B cell (primary cell): ENCODE results near the gene DISP2. TPM values are rescaled to one million over a fixed set of nuclear protein-coding genes. Genes with fewer than 3 reads are reported as not detected.

Source experiments
- ATAC-seq: fragments of 200-7000 bp; cut with Tn5 transposase; one replicate; pipeline ENCODE4 v1.10.0; 2021; ENCODE audit warnings: low read depth, mild to moderate bottlenecking, moderate number of reproducible peaks, moderate library complexity
- CTCF ChIA-PET: fragments of 350-600 bp; sonication (Branson Sonifier 250); formaldehyde crosslinking; loops from one replicate; lab custom pipeline; 2021; ENCODE audit warnings: antibody characterized with exemption, inconsistent platforms; lab: Charles Lee
- POLR2A ChIA-PET: fragments of 350-600 bp; sonication (Branson Sonifier 250); formaldehyde crosslinking; loops from one replicate; lab custom pipeline; 2021; ENCODE audit warnings: antibody characterized with exemption; lab: Charles Lee
- DNase-seq: peaks from one replicate; pipeline ENCODE4 v3.0.0; 2013
- H2AFZ ChIP-seq: 2 replicates; pipeline ENCODE4 v1.6.1; 2012; ENCODE audit warnings: mild to moderate bottlenecking, low read depth, low read length; ENCODE audit not compliant: insufficient read depth, poor library complexity, severe bottlenecking
- H3K27ac ChIP-seq, 2 donors: 1 replicate in 1 of 2; 2 replicates in 1 of 2; pipeline ENCODE4 v1.5.1; 2012 to 2013; ENCODE audit warnings: low read length in 2 of 2, mild to moderate bottlenecking in 2 of 2, moderate library complexity in 1 of 2
- H3K27me3 ChIP-seq, 4 experiments: fragments of 200-600 bp in 1 of 4; sonication (generic) in 1 of 4; replicated peaks in 1 of 4; 1 replicate in 2 of 4; 2 replicates in 2 of 4; pipeline versions ENCODE4 v1.6.1 to v1.7.0; 2013 to 2016; ENCODE audit warnings: low read length in 3 of 4, mild to moderate bottlenecking in 2 of 4, mixed read lengths in 1 of 4, moderate library complexity in 1 of 4; ENCODE audit not compliant: insufficient read depth in 4 of 4, control insufficient read depth in 3 of 4; ENCODE audit errors: control extremely low read depth in 1 of 4
- H3K36me3 ChIP-seq, 2 experiments: replicated peaks in 1 of 2; 1 replicate in 1 of 2; 2 replicates in 1 of 2; pipeline versions ENCODE4 v1.6.1 to v1.7.1; 2013; ENCODE audit warnings: low read length in 1 of 2; ENCODE audit not compliant: insufficient read depth in 2 of 2, control insufficient read depth in 1 of 2; ENCODE audit errors: control extremely low read depth in 1 of 2, extremely low read depth in 1 of 2
- H3K4me1 ChIP-seq, 2 donors: fragments of 200-600 bp in 1 of 2; sonication (generic) in 1 of 2; 1 replicate in 1 of 2; 2 replicates in 1 of 2; pipeline versions ENCODE4 v1.5.1 to v1.6.1; 2013 to 2017; ENCODE audit warnings: low read length in 2 of 2; ENCODE audit not compliant: control insufficient read depth in 2 of 2, insufficient read depth in 2 of 2
- H3K4me2 ChIP-seq: replicated peaks from 2 replicates; pipeline ENCODE3; 2012; ENCODE audit warnings: mild to moderate bottlenecking, low read depth, low read length; ENCODE audit not compliant: poor library complexity, severe bottlenecking
- H3K4me3 ChIP-seq, 5 experiments: fragments of 200-600 bp in 1 of 5; sonication (generic) in 1 of 5; 1 replicate in 3 of 5; 2 replicates in 2 of 5; pipeline versions ENCODE4 v1.5.1 to v1.7.0; 2011 to 2016; ENCODE audit warnings: low read length in 4 of 5, mild to moderate bottlenecking in 4 of 5, low read depth in 2 of 5, control low read depth in 1 of 5, moderate library complexity in 1 of 5; ENCODE audit not compliant: insufficient read depth in 1 of 5; ENCODE audit errors: control extremely low read depth in 1 of 5, extremely low read depth in 1 of 5
- H3K79me2 ChIP-seq: fragments of 200-600 bp; sonication (generic); one replicate; pipeline ENCODE4 v1.6.0; 2016; ENCODE audit warnings: low read length; ENCODE audit not compliant: control insufficient read depth, insufficient read depth
- H3K9ac ChIP-seq: fragments of 200-600 bp; sonication (generic); 2 replicates; pipeline ENCODE4 v1.6.1; 2017; ENCODE audit warnings: mild to moderate bottlenecking, low read length, moderate library complexity
- H3K9me3 ChIP-seq, 3 donors: one replicate each; pipeline versions ENCODE4 v1.6.1 to v1.7.1; 2013; ENCODE audit warnings: low read length in 2 of 3; ENCODE audit not compliant: control insufficient read depth in 2 of 3, insufficient read depth in 1 of 3; ENCODE audit errors: control extremely low read depth in 1 of 3
- H4K20me1 ChIP-seq: 2 replicates; pipeline ENCODE4 v1.6.0; 2012; ENCODE audit warnings: mild to moderate bottlenecking, low read length; ENCODE audit not compliant: insufficient read depth, control insufficient read depth, poor library complexity, severe bottlenecking
- H3K27ac Mint-ChIP-seq: one replicate; pipeline ENCODE4 v1.8.0; 2021; ENCODE audit warnings: mixed read lengths
- H3K27me3 Mint-ChIP-seq: one replicate; pipeline ENCODE4 v1.8.0; 2021; ENCODE audit warnings: mixed read lengths
- H3K4me1 Mint-ChIP-seq: one replicate; pipeline ENCODE4 v1.8.0; 2021; ENCODE audit warnings: mixed read lengths
- H3K4me3 Mint-ChIP-seq: one replicate; pipeline ENCODE4 v1.8.0; 2021; ENCODE audit warnings: mixed read lengths
- H3K9me3 Mint-ChIP-seq: one replicate; pipeline ENCODE4 v1.8.0; 2022; ENCODE audit warnings: mixed read lengths; ENCODE audit not compliant: insufficient read depth
- CTCF ChIP-seq: fragments of 200-600 bp; IDR thresholded peaks from one replicate; pipeline ENCODE4 v1.8.0; 2022; ENCODE audit warnings: antibody characterized with exemption, mild to moderate bottlenecking
- EZH2 ChIP-seq: IDR thresholded peaks from 2 replicates; pipeline ENCODE4 v1.6.1; 2012; ENCODE audit warnings: borderline replicate concordance, low read depth, mild to moderate bottlenecking, moderate library complexity, low read length; ENCODE audit not compliant: insufficient read depth, poor library complexity, severe bottlenecking
- WGBS: methylation state at CpG from one replicate; pipeline ENCODE4 v1.1.5; 2013; ENCODE audit warnings: missing lambda C conversion rate; ENCODE audit not compliant: insufficient coverage; 5-methylcytosine and 5-hydroxymethylcytosine counted together
- intact Hi-C: fragments of 100-400 bp; cut with micrococcal nuclease; formaldehyde crosslinking; loops from one replicate; pipeline ENCODE4 v1.10.0; 2022
- polyA plus RNA-seq: library from polyadenylated mRNA; depleted of rRNA; stranded (reverse); fragments of >200 nt; gene quantifications from 2 replicates; pipeline ENCODE4 v1.2.3, GENCODE V29; 2012
- total RNA-seq, 2 donors: library from RNA; stranded (reverse); fragments of 120-200 nt in 1 of 2; gene quantifications; 1 replicate in 1 of 2; 2 replicates in 1 of 2; pipeline versions ENCODE4 v1.2.3 to v1.2.4, GENCODE V29; 2013 to 2022

Gene DISP2
- total and polyA plus RNA-seq, 2 donors (not counting 1 experiment from before 2014, with no cell fraction given) = 0.13 to 0.71 TPM

- ATAC-seq = no peak
- intact Hi-C loops = no loop called here
- peaks cover 0 to 7% of the 10 kb centered on the region in 2 experiments for H3K36me3 ChIP-seq
Measured at GRCh38 chr15:40364251-40364650, 6.2 kb downstream of the DISP2 start.

GRCh38 chr15:40365016-40365415, 7.0 kb downstream of the DISP2 start:
- POLR2A ChIA-PET = interaction anchor here (0.9 kb wide), 1 partner anchor 9 kb away, joined by 3 read pairs; no protein-coding TSS in a partner anchor
- no peaks in the 10 kb centered on the region for H3K9me3 Mint-ChIP-seq

More at GRCh38 chr15:40364251-40364650, 6.2 kb downstream of the DISP2 start:
- no peak overlapping the region for H3K4me3 ChIP-seq
- ChIA-PET CTCF (interaction anchor here (5.5 kb wide), 1 partner anchor 21 kb away, joined by 34 read pairs; no protein-coding TSS in a partner anchor), POLR2A (no interaction called here)
- Mint-ChIP-seq H3K9me3 (no peaks in the 10 kb centered on the region), H3K4me1 (peaks cover 22% of the 10 kb centered on the region), H3K27ac (no peak overlapping the region), H3K4me3 (no peak overlapping the region), H3K27me3 (no peaks in the 10 kb centered on the region)
- WGBS = 91% methylated on average over 6 of the region's 6 CpGs
- H3K27me3 ChIP-seq = no peaks in the 10 kb centered on the region
- no peaks in the 10 kb centered on the region for H3K9me3 ChIP-seq
- peaks cover 14 to 26% of the 10 kb centered on the region in 2 donors for H3K4me1 ChIP-seq
- TF ChIP-seq CTCF (no peak), EZH2 (no peak)
- H3K9ac ChIP-seq = no peak overlapping the region
- H3K27ac ChIP-seq = no peak overlapping the region
- H3K79me2 ChIP-seq = peaks cover 35% of the 10 kb centered on the region
- no peak overlapping the region for H2AFZ ChIP-seq
- H3K4me2 ChIP-seq = no peak overlapping the region
- no peak for DNase-seq
- peaks cover 41% of the 10 kb centered on the region for H4K20me1 ChIP-seq

More at GRCh38 chr15:40365016-40365415, 7.0 kb downstream of the DISP2 start:
- no peak overlapping the region for H3K27ac ChIP-seq
- Mint-ChIP-seq H3K4me1 (peaks cover 22% of the 10 kb centered on the region), H3K27ac (no peak overlapping the region), H3K4me3 (no peak overlapping the region), H3K27me3 (no peaks in the 10 kb centered on the region)
- H4K20me1 ChIP-seq = peaks cover 33% of the 10 kb centered on the region
- DNase-seq = no peak
- peaks cover 14 to 26% of the 10 kb centered on the region in 2 donors for H3K4me1 ChIP-seq
- CTCF ChIA-PET = interaction anchor here (1.1 to 6.4 kb wide), 5 partner anchors 22 to 86 kb away, joined by 4 to 56 read pairs (median 5); partner anchors contain the start of genes CCDC9B and INAFM2
- TF ChIP-seq EZH2 (no peak), CTCF (no peak)
- peaks cover 35% of the 10 kb centered on the region for H3K79me2 ChIP-seq
- H3K9me3 ChIP-seq = no peaks in the 10 kb centered on the region
- H3K4me2 ChIP-seq = no peak overlapping the region
- no peaks in the 10 kb centered on the region for H3K27me3 ChIP-seq
- no peak overlapping the region for H3K4me3 ChIP-seq
- ATAC-seq = no peak
- no peak overlapping the region for H2AFZ ChIP-seq
- no peak overlapping the region for H3K9ac ChIP-seq
- 93% methylated on average over 5 of the region's 5 CpGs for WGBS
- intact Hi-C loops = no loop called here
- peaks cover 0 to 7% of the 10 kb centered on the region in 2 experiments for H3K36me3 ChIP-seq
